Stimulated activated CD4-positive, alpha-beta T cell treated with anti-CD3 and anti-CD28 coated beads, Interleukin-4, amount 100 ng/mL, for 48 hours (primary cell): ENCODE measurements around the gene ANXA2.
"Not testable (repeated sequence)": the region's sequence is repeated elsewhere in the genome, so short reads cannot be mapped to it uniquely, and the experiment has no call there.

ENCODE experiments used
- DNase-seq, 2 donors: peaks; one replicate each; pipeline ENCODE4 v3.0.0-alpha.2; 2020; ENCODE audit warnings: low read depth in 2 of 2

Gene ANXA2

GRCh38 chr15:60344461-60344860 is 53.3 kb downstream of the ANXA2 start:
- no peak for DNase-seq

- DNase-seq = no peak
These were observed 54.4 kb downstream of the ANXA2 start for GRCh38 chr15:60343221-60343970.

GRCh38 chr15:60340207-60340921 is 57.4 kb downstream of the ANXA2 start:
- no peak for DNase-seq

GRCh38 chr15:60339236-60339635 is 58.5 kb downstream of the ANXA2 start:
- DNase-seq = no peak

GRCh38 chr15:60338810-60339209 is 59.0 kb downstream of the ANXA2 start:
- no peak for DNase-seq

- no peak for DNase-seq
These were observed 60.7 kb downstream of the ANXA2 start for GRCh38 chr15:60337076-60337475.

- not testable (repeated sequence) for DNase-seq
These were observed 62.5 kb downstream of the ANXA2 start for GRCh38 chr15:60335296-60335695.

- DNase-seq = peak; percentile 10 to 19
These were observed 68.8 kb downstream of the ANXA2 start for GRCh38 chr15:60328852-60329443.

- peak in 1 of 2 donors; percentile 2 for DNase-seq
These were observed 70.7 kb downstream of the ANXA2 start for GRCh38 chr15:60326824-60327654.

GRCh38 chr15:60326343-60326742 is 71.4 kb downstream of the ANXA2 start:
- no peak for DNase-seq

GRCh38 chr15:60325905-60326304 is 71.9 kb downstream of the ANXA2 start:
- DNase-seq = no peak

- DNase-seq = no peak
These were observed 72.9 kb downstream of the ANXA2 start for GRCh38 chr15:60324706-60325438.

- no peak for DNase-seq
These were observed 74.5 kb downstream of the ANXA2 start for GRCh38 chr15:60323322-60323721.

- DNase-seq = no peak
These were observed 77.4 kb downstream of the ANXA2 start for GRCh38 chr15:60320365-60320764.

- no peak for DNase-seq
These were observed 79.4 kb downstream of the ANXA2 start for GRCh38 chr15:60318216-60318867.

GRCh38 chr15:60316961-60317360 is 80.8 kb downstream of the ANXA2 start:
- no peak for DNase-seq

GRCh38 chr15:60315878-60316277 is 81.9 kb downstream of the ANXA2 start:
- no peak for DNase-seq

- no peak for DNase-seq
These were observed 83.9 kb downstream of the ANXA2 start for GRCh38 chr15:60313906-60314305.

- DNase-seq = no peak
These were observed 90.8 kb downstream of the ANXA2 start for GRCh38 chr15:60307034-60307433.

GRCh38 chr15:60301024-60301423 is 96.8 kb downstream of the ANXA2 start:
- DNase-seq = no peak
